SK-N-SH treated with all-trans-retinoic acid at 6 μM for 48 hours (cell line): ENCODE data around the gene OR7G3.

Experiments
- ESRRG ChIP-seq: fragments of 250-450 bp; sonication (Bioruptor Pico); IDR thresholded peaks from 2 replicates; pipeline ENCODE4 v1.6.1; 2021; ENCODE audit warnings: mild to moderate bottlenecking
- ISL1 ChIP-seq: fragments of 250-450 bp; sonication (Bioruptor Pico); IDR thresholded peaks from 2 replicates; pipeline ENCODE4 v2.1.2; 2022; ENCODE audit warnings: mild to moderate bottlenecking, moderate library complexity
- PPARA ChIP-seq: fragments of 250-450 bp; sonication (Bioruptor Pico); IDR thresholded peaks from 2 replicates; pipeline ENCODE4 v1.5.0; 2020; ENCODE audit warnings: mild to moderate bottlenecking, borderline replicate concordance
- RARB ChIP-seq: fragments of 250-450 bp; sonication (Bioruptor Pico); IDR thresholded peaks from 2 replicates; pipeline ENCODE4 v1.8.0; 2021; ENCODE audit warnings: mild to moderate bottlenecking, moderate library complexity
- SNAI2 ChIP-seq: fragments of 250-450 bp; sonication (Bioruptor Pico); IDR thresholded peaks from 2 replicates; pipeline ENCODE4 v1.5.0; 2020; ENCODE audit warnings: mild to moderate bottlenecking, moderate library complexity
- TCF4 ChIP-seq: fragments of 250-450 bp; sonication (Bioruptor Pico); IDR thresholded peaks from 2 replicates; pipeline ENCODE4 v1.8.0; 2021; ENCODE audit warnings: mild to moderate bottlenecking, moderate library complexity, borderline replicate concordance
- TOX ChIP-seq: fragments of 250-450 bp; sonication (Bioruptor Pico); IDR thresholded peaks from 2 replicates; pipeline ENCODE4 v1.8.0; 2021; ENCODE audit warnings: mild to moderate bottlenecking, moderate library complexity, borderline replicate concordance
- ZFP3 ChIP-seq: fragments of 250-450 bp; sonication (Bioruptor Pico); IDR thresholded peaks from 2 replicates; pipeline ENCODE4 v1.5.0; 2020; ENCODE audit warnings: mild to moderate bottlenecking, moderate library complexity
- ZNF565 ChIP-seq: fragments of 450-650 bp; formaldehyde crosslinking; conservative IDR thresholded peaks from 2 replicates; pipeline ENCODE4 v1.5.0; 2020; ENCODE audit warnings: low read depth, mild to moderate bottlenecking, moderate library complexity
- ZNF8 ChIP-seq: fragments of 450-650 bp; formaldehyde crosslinking; IDR thresholded peaks from 2 replicates; pipeline ENCODE4 v1.5.0; 2020; ENCODE audit warnings: mild to moderate bottlenecking, moderate library complexity
- TF ChIP-seq, protein P1 (sequence below): fragments of 250-450 bp; sonication (Bioruptor Pico); IDR thresholded peaks from 2 replicates; pipeline ENCODE4 v1.5.1; 2020; ENCODE audit warnings: low read depth, mild to moderate bottlenecking, moderate library complexity
- TF ChIP-seq, protein P2 (sequence below): fragments of 250-450 bp; sonication (Bioruptor Pico); IDR thresholded peaks from 2 replicates; pipeline ENCODE4 v1.8.0; 2020; ENCODE audit warnings: mild to moderate bottlenecking, moderate library complexity, borderline replicate concordance
- TF ChIP-seq, protein P3 (sequence below): fragments of 250-450 bp; sonication (Bioruptor Pico); IDR thresholded peaks from 2 replicates; pipeline ENCODE4 v1.5.0; 2020; ENCODE audit warnings: mild to moderate bottlenecking, moderate library complexity

DNA sequence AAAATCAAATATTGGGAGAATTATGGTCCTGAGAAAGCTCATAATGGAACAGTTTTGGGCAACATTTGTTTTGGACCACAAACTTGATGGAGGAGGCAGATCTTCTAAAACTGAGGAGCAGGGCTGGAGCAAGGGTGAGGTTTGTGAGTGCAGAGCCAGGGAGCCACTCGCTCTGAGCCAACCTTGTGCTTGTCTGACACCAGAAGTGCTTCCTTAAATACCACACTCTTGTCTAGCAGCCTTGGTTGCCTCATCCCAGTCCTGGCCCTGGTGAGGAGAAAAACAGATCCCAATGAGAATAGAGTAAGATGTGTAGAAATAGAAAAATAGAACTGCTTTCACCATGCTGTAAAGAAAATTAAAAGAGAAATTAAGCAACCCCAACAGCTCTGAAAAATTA is 20.1 kb upstream of the OR7G3 start:
- TF ChIP-seq PPARA (CRISPR knock-in tag) (no peak), ZNF565 (no peak), ZFP3 (CRISPR knock-in tag) (no peak), TOX (CRISPR knock-in tag) (no peak), RARB (CRISPR knock-in tag) (no peak), ZNF8 (CRISPR knock-in tag) (no peak), SNAI2 (CRISPR knock-in tag) (no peak), TCF4 (no peak), ESRRG (CRISPR knock-in tag) (no peak), ISL1 (CRISPR knock-in tag) (no peak)
- TF ChIP-seq, protein P1, sequence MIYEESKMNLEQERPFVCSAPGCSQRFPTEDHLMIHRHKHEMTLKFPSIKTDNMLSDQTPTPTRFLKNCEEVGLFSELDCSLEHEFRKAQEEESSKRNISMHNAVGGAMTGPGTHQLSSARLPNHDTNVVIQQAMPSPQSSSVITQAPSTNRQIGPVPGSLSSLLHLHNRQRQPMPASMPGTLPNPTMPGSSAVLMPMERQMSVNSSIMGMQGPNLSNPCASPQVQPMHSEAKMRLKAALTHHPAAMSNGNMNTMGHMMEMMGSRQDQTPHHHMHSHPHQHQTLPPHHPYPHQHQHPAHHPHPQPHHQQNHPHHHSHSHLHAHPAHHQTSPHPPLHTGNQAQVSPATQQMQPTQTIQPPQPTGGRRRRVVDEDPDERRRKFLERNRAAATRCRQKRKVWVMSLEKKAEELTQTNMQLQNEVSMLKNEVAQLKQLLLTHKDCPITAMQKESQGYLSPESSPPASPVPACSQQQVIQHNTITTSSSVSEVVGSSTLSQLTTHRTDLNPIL (CRISPR knock-in tag), result no peak
- TF ChIP-seq, protein P2, sequence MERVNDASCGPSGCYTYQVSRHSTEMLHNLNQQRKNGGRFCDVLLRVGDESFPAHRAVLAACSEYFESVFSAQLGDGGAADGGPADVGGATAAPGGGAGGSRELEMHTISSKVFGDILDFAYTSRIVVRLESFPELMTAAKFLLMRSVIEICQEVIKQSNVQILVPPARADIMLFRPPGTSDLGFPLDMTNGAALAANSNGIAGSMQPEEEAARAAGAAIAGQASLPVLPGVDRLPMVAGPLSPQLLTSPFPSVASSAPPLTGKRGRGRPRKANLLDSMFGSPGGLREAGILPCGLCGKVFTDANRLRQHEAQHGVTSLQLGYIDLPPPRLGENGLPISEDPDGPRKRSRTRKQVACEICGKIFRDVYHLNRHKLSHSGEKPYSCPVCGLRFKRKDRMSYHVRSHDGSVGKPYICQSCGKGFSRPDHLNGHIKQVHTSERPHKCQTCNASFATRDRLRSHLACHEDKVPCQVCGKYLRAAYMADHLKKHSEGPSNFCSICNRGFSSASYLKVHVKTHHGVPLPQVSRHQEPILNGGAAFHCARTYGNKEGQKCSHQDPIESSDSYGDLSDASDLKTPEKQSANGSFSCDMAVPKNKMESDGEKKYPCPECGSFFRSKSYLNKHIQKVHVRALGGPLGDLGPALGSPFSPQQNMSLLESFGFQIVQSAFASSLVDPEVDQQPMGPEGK (CRISPR knock-in tag), result no peak
- TF ChIP-seq, protein P3, sequence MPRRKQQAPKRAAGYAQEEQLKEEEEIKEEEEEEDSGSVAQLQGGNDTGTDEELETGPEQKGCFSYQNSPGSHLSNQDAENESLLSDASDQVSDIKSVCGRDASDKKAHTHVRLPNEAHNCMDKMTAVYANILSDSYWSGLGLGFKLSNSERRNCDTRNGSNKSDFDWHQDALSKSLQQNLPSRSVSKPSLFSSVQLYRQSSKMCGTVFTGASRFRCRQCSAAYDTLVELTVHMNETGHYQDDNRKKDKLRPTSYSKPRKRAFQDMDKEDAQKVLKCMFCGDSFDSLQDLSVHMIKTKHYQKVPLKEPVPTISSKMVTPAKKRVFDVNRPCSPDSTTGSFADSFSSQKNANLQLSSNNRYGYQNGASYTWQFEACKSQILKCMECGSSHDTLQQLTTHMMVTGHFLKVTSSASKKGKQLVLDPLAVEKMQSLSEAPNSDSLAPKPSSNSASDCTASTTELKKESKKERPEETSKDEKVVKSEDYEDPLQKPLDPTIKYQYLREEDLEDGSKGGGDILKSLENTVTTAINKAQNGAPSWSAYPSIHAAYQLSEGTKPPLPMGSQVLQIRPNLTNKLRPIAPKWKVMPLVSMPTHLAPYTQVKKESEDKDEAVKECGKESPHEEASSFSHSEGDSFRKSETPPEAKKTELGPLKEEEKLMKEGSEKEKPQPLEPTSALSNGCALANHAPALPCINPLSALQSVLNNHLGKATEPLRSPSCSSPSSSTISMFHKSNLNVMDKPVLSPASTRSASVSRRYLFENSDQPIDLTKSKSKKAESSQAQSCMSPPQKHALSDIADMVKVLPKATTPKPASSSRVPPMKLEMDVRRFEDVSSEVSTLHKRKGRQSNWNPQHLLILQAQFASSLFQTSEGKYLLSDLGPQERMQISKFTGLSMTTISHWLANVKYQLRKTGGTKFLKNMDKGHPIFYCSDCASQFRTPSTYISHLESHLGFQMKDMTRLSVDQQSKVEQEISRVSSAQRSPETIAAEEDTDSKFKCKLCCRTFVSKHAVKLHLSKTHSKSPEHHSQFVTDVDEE (CRISPR knock-in tag), result no peak
